Stimulated activated CD4-positive, alpha-beta T cell treated with anti-CD3 and anti-CD28 coated beads, Interleukin-2, amount 100 ng/mL, for 24 hours (primary cell): ENCODE measurements around the gene MBD3.
A peak's percentile ranks its signal among the peaks of the same experiment; 100 is the strongest.

Experiments used
- DNase-seq, 2 donors: peaks; one replicate each; pipeline ENCODE4 v3.0.0-alpha.2; 2020

The MBD3 gene

GRCh38 chr19:1592024-1592754 is 476 bp downstream of the MBD3 start:
- DNase-seq, result peak; percentile 85 to 86

- DNase-seq, result peak in 1 of 2 donors; percentile 40
Measured at GRCh38 chr19:1591421-1592023, 1.1 kb downstream of the MBD3 start.

GRCh38 chr19:1590641-1591397 is 1.8 kb downstream of the MBD3 start:
- peak; percentile 41 to 49 for DNase-seq

GRCh38 chr19:1587872-1588271 is 4.8 kb downstream of the MBD3 start:
- no peak for DNase-seq

- no peak for DNase-seq
Measured at GRCh38 chr19:1585243-1585580, 7.5 kb downstream of the MBD3 start.

- no peak for DNase-seq
Measured at GRCh38 chr19:1584500-1585242, 8.0 kb downstream of the MBD3 start.

GRCh38 chr19:1582201-1582600 is 10.5 kb downstream of the MBD3 start:
- DNase-seq, result no peak

- no peak for DNase-seq
Measured at GRCh38 chr19:1580957-1581356, 11.7 kb downstream of the MBD3 start.

- DNase-seq, result no peak
Measured at GRCh38 chr19:1580382-1580781, 12.3 kb downstream of the MBD3 start.

GRCh38 chr19:1579222-1579621 is 13.4 kb downstream of the MBD3 start:
- DNase-seq, result no peak

- DNase-seq, result no peak
Measured at GRCh38 chr19:1577929-1578618, 14.6 kb downstream of the MBD3 start.

GRCh38 chr19:1577090-1577928 is 15.4 kb downstream of the MBD3 start:
- no peak for DNase-seq

GRCh38 chr19:1576242-1577089 is 16.2 kb downstream of the MBD3 start:
- DNase-seq, result no peak

- DNase-seq, result no peak
Measured at GRCh38 chr19:1575323-1576241, 17.1 kb downstream of the MBD3 start.

GRCh38 chr19:1574354-1575136 is 18.1 kb downstream of the MBD3 start:
- DNase-seq, result no peak

- DNase-seq, result no peak
Measured at GRCh38 chr19:1572795-1573194, 19.9 kb downstream of the MBD3 start.

GRCh38 chr19:1571358-1571757 is 21.3 kb downstream of the MBD3 start:
- no peak for DNase-seq

GRCh38 chr19:1570836-1571235 is 21.8 kb downstream of the MBD3 start:
- no peak for DNase-seq

- no peak for DNase-seq
Measured at GRCh38 chr19:1569997-1570396, 22.7 kb downstream of the MBD3 start.
